WTC11 (cell line): ENCODE data around the gene SLC4A9.

Source experiments
- CTCF ChIP-seq: fragments of 200-600 bp; IDR thresholded peaks from 2 replicates; pipeline ENCODE4 v1.8.0; 2022; ENCODE audit warnings: antibody characterized with exemption
- ESRRA ChIP-seq: sonication (generic); formaldehyde crosslinking; IDR thresholded peaks from 2 replicates; pipeline ENCODE4 v1.8.1; 2022; ENCODE audit warnings: mild to moderate bottlenecking, missing genetic modification reagents, borderline replicate concordance
- JAZF1 ChIP-seq: fragments of 250-450 bp; sonication (Bioruptor Pico); IDR thresholded peaks from 2 replicates; pipeline ENCODE4 v1.9.0; 2021; ENCODE audit warnings: moderate library complexity, mild to moderate bottlenecking, inconsistent platforms
- NFE2L1 ChIP-seq: sonication (generic); formaldehyde crosslinking; IDR thresholded peaks from 2 replicates; pipeline ENCODE4 v1.8.1; 2023; ENCODE audit warnings: missing genetic modification reagents
- NR3C1 ChIP-seq: sonication (generic); formaldehyde crosslinking; conservative IDR thresholded peaks from 2 replicates; pipeline ENCODE4 v1.8.1; 2023; ENCODE audit warnings: low read depth, mild to moderate bottlenecking, missing genetic modification reagents
- SP1 ChIP-seq: sonication (generic); formaldehyde crosslinking; conservative IDR thresholded peaks from 2 replicates; pipeline ENCODE4 v1.8.1; 2022; ENCODE audit warnings: missing genetic modification reagents
- ZMAT4 ChIP-seq: fragments of 250-450 bp; sonication (Bioruptor Pico); IDR thresholded peaks from 2 replicates; pipeline ENCODE4 v1.9.0; 2021; ENCODE audit warnings: mild to moderate bottlenecking

- no peak for TF ChIP-seq SP1
- no peak for TF ChIP-seq JAZF1
- TF ChIP-seq CTCF, result no peak
- TF ChIP-seq ESRRA (CRISPR knock-in tag), result no peak
- TF ChIP-seq NR3C1 (CRISPR knock-in tag), result no peak
- TF ChIP-seq ZMAT4 (CRISPR knock-in tag), result no peak
- no peak for TF ChIP-seq NFE2L1
Measured at GRCh38 chr5:140413230-140413629, 53.2 kb downstream of the SLC4A9 start.
